A172 (cell line): Measurements from ENCODE around the gene RFX4. TPM values are rescaled to one million over a fixed set of nuclear protein-coding genes. Genes with fewer than 3 reads are reported as not detected.
"Not testable (repeated sequence)": the region's sequence is repeated elsewhere in the genome, so short reads cannot be mapped to it uniquely, and the experiment has no call there.

Experiments used
- DNase-seq: peaks from one replicate; pipeline ENCODE4 v3.0.0-alpha.2; 2015; ENCODE audit warnings: low spot score
- total RNA-seq: library from RNA; depleted of rRNA; stranded (reverse); fragments of >200 nt; shearing (Covaris generic); gene quantifications from 2 replicates; pipeline ENCODE4 v1.2.3, GENCODE V29; 2014

Gene RFX4
- total RNA-seq, 1 experiment from 2014 or later: not detected

GRCh38 chr12:106590601-106591000, 7.8 kb downstream of the RFX4 start:
- DNase-seq: no peak

GRCh38 chr12:106594447-106594846, 11.6 kb downstream of the RFX4 start:
- no peak for DNase-seq

GRCh38 chr12:106595268-106595667, 12.5 kb downstream of the RFX4 start:
- DNase-seq: no peak

- no peak for DNase-seq
These were observed 15.2 kb downstream of the RFX4 start for GRCh38 chr12:106598003-106598402.

GRCh38 chr12:106599302-106599701, 16.5 kb downstream of the RFX4 start:
- DNase-seq: no peak

GRCh38 chr12:106600503-106600902, 17.7 kb downstream of the RFX4 start:
- DNase-seq: no peak

- no peak for DNase-seq
These were observed 18.2 kb downstream of the RFX4 start for GRCh38 chr12:106601031-106601430.

- no peak for DNase-seq
These were observed 18.7 kb downstream of the RFX4 start for GRCh38 chr12:106601496-106601895.

GRCh38 chr12:106602076-106602475, 19.3 kb downstream of the RFX4 start:
- no peak for DNase-seq

- no peak for DNase-seq
These were observed 22.4 kb downstream of the RFX4 start for GRCh38 chr12:106605254-106605653.

- DNase-seq: not testable (repeated sequence)
These were observed 37.8 kb downstream of the RFX4 start for GRCh38 chr12:106620588-106620987.

GRCh38 chr12:106625976-106626375, 43.2 kb downstream of the RFX4 start:
- no peak for DNase-seq

- peak; percentile 42 for DNase-seq
These were observed 47.2 kb downstream of the RFX4 start for GRCh38 chr12:106629797-106630659.

GRCh38 chr12:106631150-106631549, 48.3 kb downstream of the RFX4 start:
- DNase-seq: no peak

GRCh38 chr12:106631797-106632196, 49.0 kb downstream of the RFX4 start:
- no peak for DNase-seq

GRCh38 chr12:106632797-106633450, 50.1 kb downstream of the RFX4 start:
- DNase-seq: peak; percentile 61

- peak; percentile 60 for DNase-seq
These were observed 50.6 kb downstream of the RFX4 start for GRCh38 chr12:106633451-106633823.

- DNase-seq: no peak
These were observed 51.4 kb downstream of the RFX4 start for GRCh38 chr12:106634206-106634605.

GRCh38 chr12:106643000-106643399, 60.2 kb downstream of the RFX4 start:
- peak; percentile 24 for DNase-seq

- no peak for DNase-seq
These were observed 61.7 kb downstream of the RFX4 start for GRCh38 chr12:106644335-106645073.

GRCh38 chr12:106645074-106645421, 62.2 kb downstream of the RFX4 start:
- DNase-seq: no peak

- DNase-seq: no peak
These were observed 62.9 kb downstream of the RFX4 start for GRCh38 chr12:106645465-106646330.
